Measurements from ENCODE around the gene TDRD10. TPM values are rescaled to one million over a fixed set of nuclear protein-coding genes. Genes with fewer than 3 reads are reported as not detected.
"Not testable (repeated sequence)": the region's sequence is repeated elsewhere in the genome, so short reads cannot be mapped to it uniquely, and the experiment has no call there.

TDRD10 gene
- total RNA-seq, 1 donor from 2014 or later: not detected

- no peak overlapping the region for H3K9ac ChIP-seq (ENCODE audit: low read length)
- no peaks in the 10 kb centered on the region for H4K20me1 ChIP-seq (ENCODE audit: insufficient read depth, low read length)
- no peak for DNase-seq (ENCODE audit: low read depth)
- no peaks in the 10 kb centered on the region for H3K36me3 ChIP-seq (ENCODE audit: insufficient read depth, low read length)
- no peak for FAIRE-seq
- no peak overlapping the region for H2AFZ ChIP-seq (ENCODE audit: low read depth, low read length)
- H3K27ac Mint-ChIP-seq (ENCODE audit: unreplicated experiment): no peak overlapping the region
- no peaks in the 10 kb centered on the region for H3K79me2 ChIP-seq (ENCODE audit: insufficient read depth, low read length)
- no peak overlapping the region for H3K4me3 ChIP-seq (ENCODE audit: insufficient read depth, low read depth, low read length)
- H3K27ac ChIP-seq (ENCODE audit: low read depth, low read length): no peak overlapping the region
- no peak overlapping the region for H3K4me3 Mint-ChIP-seq (ENCODE audit: unreplicated experiment)
- no peaks in the 10 kb centered on the region for H3K9me3 ChIP-seq (ENCODE audit: insufficient read depth, low read depth, low read length)
- H3K27me3 Mint-ChIP-seq (ENCODE audit: low read depth, unreplicated experiment): peaks cover 25% of the 10 kb centered on the region
- peaks cover 4% of the 10 kb centered on the region for H3K4me1 Mint-ChIP-seq (ENCODE audit: low read depth, unreplicated experiment)
- TF ChIP-seq EZH2 (IDR thresholded peaks at IDR 0.05; ENCODE audit: insufficient read depth, low read length) (no peak), CTCF (IDR thresholded peaks at IDR 0.05; ENCODE audit: insufficient read depth, low read depth, low read length) (no peak)
- H3K27me3 ChIP-seq (ENCODE audit: insufficient read depth, low read length): peaks cover 31% of the 10 kb centered on the region
- no peaks in the 10 kb centered on the region for H3K36me3 Mint-ChIP-seq (ENCODE audit: low read depth, unreplicated experiment)
- no peaks in the 10 kb centered on the region for H3K4me1 ChIP-seq (ENCODE audit: insufficient read depth, low read length)
- peaks cover 5% of the 10 kb centered on the region for H3K9me3 Mint-ChIP-seq (ENCODE audit: unreplicated experiment)
- no peak overlapping the region for H3K4me2 ChIP-seq (ENCODE audit: low read length)
Measured at GRCh38 chr1:154524881-154525280, 22.9 kb downstream of the TDRD10 start.

- Histone ChIP-seq H3K4me3 (ENCODE audit: insufficient read depth, low read depth, low read length) (no peak overlapping the region), H3K79me2 (ENCODE audit: insufficient read depth, low read length) (no peaks in the 10 kb centered on the region), H3K27ac (ENCODE audit: low read depth, low read length) (no peak overlapping the region), H3K4me2 (ENCODE audit: low read length) (no peak overlapping the region), H3K36me3 (ENCODE audit: insufficient read depth, low read length) (no peaks in the 10 kb centered on the region), H3K27me3 (ENCODE audit: insufficient read depth, low read length) (peaks cover 17% of the 10 kb centered on the region), H4K20me1 (ENCODE audit: insufficient read depth, low read length) (no peaks in the 10 kb centered on the region), H3K4me1 (ENCODE audit: insufficient read depth, low read length) (no peaks in the 10 kb centered on the region), H2AFZ (ENCODE audit: low read depth, low read length) (no peak overlapping the region), H3K9me3 (ENCODE audit: insufficient read depth, low read depth, low read length) (no peaks in the 10 kb centered on the region), H3K9ac (ENCODE audit: low read length) (no peak overlapping the region)
- Mint-ChIP-seq H3K27ac (ENCODE audit: unreplicated experiment) (no peak overlapping the region), H3K36me3 (ENCODE audit: low read depth, unreplicated experiment) (no peaks in the 10 kb centered on the region), H3K9me3 (ENCODE audit: unreplicated experiment) (peaks cover 12% of the 10 kb centered on the region), H3K4me1 (ENCODE audit: low read depth, unreplicated experiment) (no peaks in the 10 kb centered on the region), H3K27me3 (ENCODE audit: low read depth, unreplicated experiment) (peaks cover 13% of the 10 kb centered on the region), H3K4me3 (ENCODE audit: unreplicated experiment) (no peak overlapping the region)
- no peak for DNase-seq (ENCODE audit: low read depth)
- TF ChIP-seq CTCF (IDR thresholded peaks at IDR 0.05; ENCODE audit: insufficient read depth, low read depth, low read length): no peak
- TF ChIP-seq EZH2 (IDR thresholded peaks at IDR 0.05; ENCODE audit: insufficient read depth, low read length): no peak
- no peak for FAIRE-seq
Measured at GRCh38 chr1:154527192-154527591, 25.2 kb downstream of the TDRD10 start.

- Histone ChIP-seq H3K4me1 (ENCODE audit: insufficient read depth, low read length) (no peaks in the 10 kb centered on the region), H3K27ac (ENCODE audit: low read depth, low read length) (no peak overlapping the region), H3K27me3 (ENCODE audit: insufficient read depth, low read length) (peaks cover 5% of the 10 kb centered on the region), H2AFZ (ENCODE audit: low read depth, low read length) (no peak overlapping the region), H3K4me2 (ENCODE audit: low read length) (no peak overlapping the region), H3K4me3 (ENCODE audit: insufficient read depth, low read depth, low read length) (no peak overlapping the region), H3K9me3 (ENCODE audit: insufficient read depth, low read depth, low read length) (no peaks in the 10 kb centered on the region), H3K9ac (ENCODE audit: low read length) (no peak overlapping the region), H3K36me3 (ENCODE audit: insufficient read depth, low read length) (no peaks in the 10 kb centered on the region), H4K20me1 (ENCODE audit: insufficient read depth, low read length) (no peaks in the 10 kb centered on the region), H3K79me2 (ENCODE audit: insufficient read depth, low read length) (no peaks in the 10 kb centered on the region)
- FAIRE-seq (no peak), DNase-seq (ENCODE audit: low read depth) (no peak)
- Mint-ChIP-seq H3K4me1 (ENCODE audit: low read depth, unreplicated experiment) (no peaks in the 10 kb centered on the region), H3K27ac (ENCODE audit: unreplicated experiment) (no peak overlapping the region), H3K27me3 (ENCODE audit: low read depth, unreplicated experiment) (peaks cover 5% of the 10 kb centered on the region), H3K4me3 (ENCODE audit: unreplicated experiment) (no peak overlapping the region), H3K9me3 (ENCODE audit: unreplicated experiment) (peaks cover 7% of the 10 kb centered on the region), H3K36me3 (ENCODE audit: low read depth, unreplicated experiment) (no peaks in the 10 kb centered on the region)
- TF ChIP-seq EZH2 (IDR thresholded peaks at IDR 0.05; ENCODE audit: insufficient read depth, low read length) (no peak), CTCF (IDR thresholded peaks at IDR 0.05; ENCODE audit: insufficient read depth, low read depth, low read length) (no peak)
Measured at GRCh38 chr1:154529308-154529707, 27.3 kb downstream of the TDRD10 start.

GRCh38 chr1:154531950-154532349 lies 29.9 kb downstream of the TDRD10 start:
- not testable (repeated sequence) for H3K36me3 ChIP-seq (ENCODE audit: insufficient read depth, low read length); FAIRE-seq; H2AFZ ChIP-seq (ENCODE audit: low read depth, low read length); H3K4me3 ChIP-seq (ENCODE audit: insufficient read depth, low read depth, low read length); H3K79me2 ChIP-seq (ENCODE audit: insufficient read depth, low read length); H3K27ac ChIP-seq (ENCODE audit: low read depth, low read length); H3K4me3 Mint-ChIP-seq (ENCODE audit: unreplicated experiment); H3K4me1 ChIP-seq (ENCODE audit: insufficient read depth, low read length); H3K9me3 ChIP-seq (ENCODE audit: insufficient read depth, low read depth, low read length); H3K9ac ChIP-seq (ENCODE audit: low read length); H4K20me1 ChIP-seq (ENCODE audit: insufficient read depth, low read length); H3K27ac Mint-ChIP-seq (ENCODE audit: unreplicated experiment); H3K4me2 ChIP-seq (ENCODE audit: low read length); H3K4me1 Mint-ChIP-seq (ENCODE audit: low read depth, unreplicated experiment); DNase-seq (ENCODE audit: low read depth); H3K36me3 Mint-ChIP-seq (ENCODE audit: low read depth, unreplicated experiment)
- H3K27me3 ChIP-seq (ENCODE audit: insufficient read depth, low read length): peaks cover 12% of the 10 kb centered on the region
- Mint-ChIP-seq H3K9me3 (ENCODE audit: unreplicated experiment) (peaks cover 12% of the 10 kb centered on the region), H3K27me3 (ENCODE audit: low read depth, unreplicated experiment) (peaks cover 15% of the 10 kb centered on the region)

All from astrocyte (in vitro differentiated cells and primary cell).